OCI-LY7 (cell line): ENCODE results near the gene SLC44A3. TPM values are rescaled to one million over a fixed set of nuclear protein-coding genes. Genes with fewer than 3 reads are reported as not detected.

Source experiments
- BruUV-seq: library from RNA; stranded (reverse); fragments of 400-500 nt; replicated peaks from 2 replicates; lab custom pipeline; 2021; lab: Mats Ljungman, UMichigan
- CTCF ChIA-PET: fragments of 300-600 bp; sonication (Branson Sonifier 250); formaldehyde crosslinking; loops from one replicate; lab custom pipeline; 2022; ENCODE audit warnings: antibody characterized with exemption; ENCODE audit not compliant: unreplicated experiment; lab: Charles Lee
- POLR2A ChIA-PET: fragments of 300-600 bp; sonication (Branson Sonifier 250); formaldehyde crosslinking; loops from one replicate; lab custom pipeline; 2022; ENCODE audit warnings: antibody characterized with exemption; lab: Charles Lee
- DNase-seq: peaks from one replicate; pipeline ENCODE4 v3.0.0-alpha.2; 2015; ENCODE audit warnings: low spot score
- H2AFZ ChIP-seq: fragments of 200-600 bp; sonication (generic), shearing (Covaris generic); 2 replicates; pipeline ENCODE4 v1.6.1; 2014; ENCODE audit warnings: mild to moderate bottlenecking, antibody characterized with exemption, low read length, moderate library complexity
- H3K27ac ChIP-seq: fragments of 200-600 bp; sonication (generic); 2 replicates; pipeline ENCODE4 v1.5.1; 2014; ENCODE audit warnings: mixed run types, low read depth, mild to moderate bottlenecking, moderate library complexity, low read length, inconsistent platforms; ENCODE audit not compliant: poor library complexity, severe bottlenecking
- H3K36me3 ChIP-seq: fragments of 200-600 bp; sonication (generic); 2 replicates; pipeline ENCODE4 v1.6.1; 2014; ENCODE audit warnings: mild to moderate bottlenecking, antibody characterized with exemption, low read length, moderate library complexity, mixed read lengths; ENCODE audit not compliant: insufficient read depth
- H3K4me1 ChIP-seq: fragments of 200-600 bp; sonication (generic); 2 replicates; pipeline ENCODE4 v1.5.1; 2014; ENCODE audit warnings: mild to moderate bottlenecking, low read length; ENCODE audit not compliant: insufficient read depth, poor library complexity, severe bottlenecking
- H3K4me2 ChIP-seq: fragments of 200-600 bp; sonication (generic); 2 replicates; pipeline ENCODE4 v1.6.1; 2014; ENCODE audit warnings: mild to moderate bottlenecking, low read length
- H3K4me3 ChIP-seq: fragments of 200-600 bp; sonication (generic); 2 replicates; pipeline ENCODE4 v1.5.1; 2014; ENCODE audit warnings: mild to moderate bottlenecking, low read depth, low read length; ENCODE audit not compliant: poor library complexity, severe bottlenecking
- H3K79me2 ChIP-seq: fragments of 200-600 bp; sonication (generic); 2 replicates; pipeline ENCODE4 v1.6.1; 2016; ENCODE audit warnings: low read depth, mild to moderate bottlenecking, low read length, moderate library complexity, mixed read lengths; ENCODE audit not compliant: insufficient read depth
- H3K9me2 ChIP-seq: fragments of 200-600 bp; sonication (generic); 2 replicates; pipeline ENCODE4 v1.6.1; 2016; ENCODE audit warnings: mild to moderate bottlenecking, low read length, mixed read lengths; ENCODE audit not compliant: insufficient read depth
- H3K9me3 ChIP-seq: fragments of 200-600 bp; sonication (generic); 2 replicates; pipeline ENCODE4 v1.6.1; 2014; ENCODE audit warnings: mild to moderate bottlenecking, mixed run types, low read length, mixed read lengths
- H4K20me1 ChIP-seq: fragments of 200-600 bp; sonication (generic); 2 replicates; pipeline ENCODE4 v1.6.1; 2014; ENCODE audit warnings: mild to moderate bottlenecking, antibody characterized with exemption, low read length, moderate library complexity, mixed read lengths; ENCODE audit not compliant: insufficient read depth
- EZH2phosphoT487 ChIP-seq: fragments of 200-600 bp; sonication (generic); IDR thresholded peaks from 2 replicates; pipeline ENCODE4 v1.6.1; 2018; ENCODE audit warnings: low read depth, borderline replicate concordance, mild to moderate bottlenecking, mixed run types, antibody characterized with exemption, low read length, moderate library complexity, mixed read lengths
- intact Hi-C: fragments of 100-400 bp; cut with micrococcal nuclease; formaldehyde crosslinking; loops from one replicate; pipeline ENCODE4 v1.10.0; 2022; ENCODE audit not compliant: unreplicated experiment
- total RNA-seq, 2 experiments: library from RNA; depleted of rRNA in 1 of 2; stranded (reverse); fragments of >200 nt in 1 of 2; shearing (Covaris generic) in 1 of 2; gene quantifications; 2 replicates each; pipeline ENCODE4 v1.2.3, GENCODE V29; 2014 to 2022
- TF ChIP-seq, protein P1 (sequence below): fragments of 200-600 bp; sonication (generic); conservative IDR thresholded peaks from 2 replicates; pipeline ENCODE4 v1.5.1; 2014; ENCODE audit warnings: mild to moderate bottlenecking, antibody characterized with exemption, low read length, moderate library complexity, mixed read lengths

The SLC44A3 gene
- total RNA-seq, 2 experiments from 2014 or later = not detected

DNA sequence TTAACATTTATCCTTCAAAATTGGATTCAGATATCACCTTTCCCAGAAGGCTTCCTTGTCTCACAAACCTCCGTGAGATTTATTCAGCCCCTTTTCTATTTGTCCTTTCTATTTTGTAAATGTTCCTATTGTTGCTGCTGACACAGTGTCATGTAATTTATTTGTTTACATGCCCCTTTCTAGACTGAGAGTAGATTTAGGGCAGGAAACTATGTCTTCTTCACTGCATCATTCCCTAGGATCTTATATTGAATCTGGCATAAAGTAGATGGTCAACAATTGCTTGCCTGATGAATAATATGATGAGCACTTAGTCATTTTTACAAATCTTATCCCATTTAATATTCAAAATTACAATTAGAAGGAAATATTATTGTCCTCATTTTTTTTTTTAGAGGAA lies 114.9 kb downstream of the SLC44A3 start:
- no peak for DNase-seq
- H3K9me3 ChIP-seq = no peaks in the 10 kb centered on the region
- TF ChIP-seq, protein P1, sequence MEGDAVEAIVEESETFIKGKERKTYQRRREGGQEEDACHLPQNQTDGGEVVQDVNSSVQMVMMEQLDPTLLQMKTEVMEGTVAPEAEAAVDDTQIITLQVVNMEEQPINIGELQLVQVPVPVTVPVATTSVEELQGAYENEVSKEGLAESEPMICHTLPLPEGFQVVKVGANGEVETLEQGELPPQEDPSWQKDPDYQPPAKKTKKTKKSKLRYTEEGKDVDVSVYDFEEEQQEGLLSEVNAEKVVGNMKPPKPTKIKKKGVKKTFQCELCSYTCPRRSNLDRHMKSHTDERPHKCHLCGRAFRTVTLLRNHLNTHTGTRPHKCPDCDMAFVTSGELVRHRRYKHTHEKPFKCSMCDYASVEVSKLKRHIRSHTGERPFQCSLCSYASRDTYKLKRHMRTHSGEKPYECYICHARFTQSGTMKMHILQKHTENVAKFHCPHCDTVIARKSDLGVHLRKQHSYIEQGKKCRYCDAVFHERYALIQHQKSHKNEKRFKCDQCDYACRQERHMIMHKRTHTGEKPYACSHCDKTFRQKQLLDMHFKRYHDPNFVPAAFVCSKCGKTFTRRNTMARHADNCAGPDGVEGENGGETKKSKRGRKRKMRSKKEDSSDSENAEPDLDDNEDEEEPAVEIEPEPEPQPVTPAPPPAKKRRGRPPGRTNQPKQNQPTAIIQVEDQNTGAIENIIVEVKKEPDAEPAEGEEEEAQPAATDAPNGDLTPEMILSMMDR = no peak
- no peak for TF ChIP-seq EZH2phosphoT487
- no peaks in the 10 kb centered on the region for H4K20me1 ChIP-seq
- H3K9me2 ChIP-seq = no peaks in the 10 kb centered on the region
- CTCF ChIA-PET = no interaction called here
- intact Hi-C loops = no loop called here
- H3K4me2 ChIP-seq = no peak overlapping the region
- H3K27ac ChIP-seq = no peak overlapping the region
- POLR2A ChIA-PET = no interaction called here
- no peak overlapping the region for H2AFZ ChIP-seq
- no peaks in the 10 kb centered on the region for H3K36me3 ChIP-seq
- no TSS peak for BruUV-seq
- no peaks in the 10 kb centered on the region for H3K79me2 ChIP-seq
- H3K4me1 ChIP-seq = no peaks in the 10 kb centered on the region
- no peak overlapping the region for H3K4me3 ChIP-seq

DNA sequence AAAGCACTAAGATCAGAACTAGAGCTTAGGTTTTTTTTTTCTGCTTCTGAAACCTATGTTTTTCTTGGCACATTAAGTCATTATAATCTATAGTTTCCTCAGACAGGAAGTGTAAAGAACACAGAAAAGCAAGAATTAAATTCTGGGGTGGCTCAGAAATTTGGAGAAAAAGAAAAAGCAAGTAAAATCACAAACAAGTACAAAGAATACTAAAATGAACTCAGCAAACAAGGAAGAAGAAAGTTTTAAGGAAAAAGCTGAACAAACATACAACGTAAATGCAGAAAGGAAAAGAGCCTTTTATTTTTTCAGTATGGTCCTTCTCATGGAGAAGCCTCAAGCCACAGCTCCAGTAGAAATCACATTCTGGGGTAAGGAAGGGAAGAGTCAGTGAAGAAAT lies 115.3 kb downstream of the SLC44A3 start:
- intact Hi-C loops = no loop called here
- H4K20me1 ChIP-seq = no peaks in the 10 kb centered on the region
- H3K9me3 ChIP-seq = no peaks in the 10 kb centered on the region
- no peak overlapping the region for H3K4me2 ChIP-seq
- H3K36me3 ChIP-seq = no peaks in the 10 kb centered on the region
- no TSS peak for BruUV-seq
- H3K4me3 ChIP-seq = no peak overlapping the region
- ChIA-PET POLR2A (no interaction called here), CTCF (no interaction called here)
- no peak overlapping the region for H3K27ac ChIP-seq
- H3K4me1 ChIP-seq = no peaks in the 10 kb centered on the region
- DNase-seq = no peak
- no peaks in the 10 kb centered on the region for H3K9me2 ChIP-seq
- no peak for TF ChIP-seq EZH2phosphoT487
- no peak overlapping the region for H2AFZ ChIP-seq
- H3K79me2 ChIP-seq = no peaks in the 10 kb centered on the region

DNA sequence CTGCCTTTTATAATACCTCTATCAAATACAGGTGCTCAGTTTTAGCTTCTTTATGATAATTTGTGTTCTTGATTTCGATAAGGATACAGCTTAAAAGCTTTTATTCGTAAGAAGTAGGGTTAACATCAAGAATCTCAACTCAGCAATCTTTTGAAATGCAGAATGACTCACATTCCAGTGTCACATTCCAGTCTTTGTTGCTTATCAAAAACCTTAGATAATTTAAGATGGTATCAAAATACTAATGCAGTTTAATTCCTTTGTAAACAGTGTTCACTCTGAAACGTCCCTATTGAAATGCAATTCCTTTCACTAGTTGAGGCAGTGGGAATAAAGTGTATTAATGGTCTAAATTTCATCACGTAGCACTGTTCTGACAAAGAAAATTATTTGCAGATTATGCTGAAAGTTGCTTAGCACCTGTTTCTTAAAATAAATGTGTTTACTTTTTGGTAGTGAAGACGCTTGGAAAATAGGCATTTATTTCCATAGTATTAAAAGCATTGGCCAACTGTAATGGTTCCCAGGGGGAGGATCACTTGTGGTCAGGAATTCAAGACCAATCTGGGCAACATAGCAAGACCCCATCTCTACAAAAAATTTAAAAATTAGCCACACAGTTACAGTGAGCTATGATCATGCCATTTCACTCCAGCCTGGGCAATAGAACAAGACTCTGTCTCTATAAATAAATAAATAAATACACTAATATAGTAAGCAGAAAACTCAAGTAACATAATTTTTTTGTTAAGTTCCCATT lies 116.9 kb downstream of the SLC44A3 start:
- Histone ChIP-seq H3K79me2 (no peaks in the 10 kb centered on the region), H3K9me2 (no peaks in the 10 kb centered on the region), H3K27ac (no peak overlapping the region), H3K4me1 (no peaks in the 10 kb centered on the region), H3K4me3 (no peak overlapping the region), H3K9me3 (no peaks in the 10 kb centered on the region), H3K4me2 (no peak overlapping the region), H3K36me3 (no peaks in the 10 kb centered on the region), H2AFZ (no peak overlapping the region), H4K20me1 (no peaks in the 10 kb centered on the region)
- TF ChIP-seq, protein P1 = no peak
- TF ChIP-seq EZH2phosphoT487 = no peak
- no TSS peak for BruUV-seq
- intact Hi-C loops = no loop called here
- CTCF ChIA-PET = no interaction called here
- POLR2A ChIA-PET = no interaction called here
- DNase-seq = no peak
